ENCODE data around the gene KIF3A.

- TF ChIP-seq POLR2A (IDR thresholded peaks at IDR 0.05): no peak
- TF ChIP-seq, protein P1, sequence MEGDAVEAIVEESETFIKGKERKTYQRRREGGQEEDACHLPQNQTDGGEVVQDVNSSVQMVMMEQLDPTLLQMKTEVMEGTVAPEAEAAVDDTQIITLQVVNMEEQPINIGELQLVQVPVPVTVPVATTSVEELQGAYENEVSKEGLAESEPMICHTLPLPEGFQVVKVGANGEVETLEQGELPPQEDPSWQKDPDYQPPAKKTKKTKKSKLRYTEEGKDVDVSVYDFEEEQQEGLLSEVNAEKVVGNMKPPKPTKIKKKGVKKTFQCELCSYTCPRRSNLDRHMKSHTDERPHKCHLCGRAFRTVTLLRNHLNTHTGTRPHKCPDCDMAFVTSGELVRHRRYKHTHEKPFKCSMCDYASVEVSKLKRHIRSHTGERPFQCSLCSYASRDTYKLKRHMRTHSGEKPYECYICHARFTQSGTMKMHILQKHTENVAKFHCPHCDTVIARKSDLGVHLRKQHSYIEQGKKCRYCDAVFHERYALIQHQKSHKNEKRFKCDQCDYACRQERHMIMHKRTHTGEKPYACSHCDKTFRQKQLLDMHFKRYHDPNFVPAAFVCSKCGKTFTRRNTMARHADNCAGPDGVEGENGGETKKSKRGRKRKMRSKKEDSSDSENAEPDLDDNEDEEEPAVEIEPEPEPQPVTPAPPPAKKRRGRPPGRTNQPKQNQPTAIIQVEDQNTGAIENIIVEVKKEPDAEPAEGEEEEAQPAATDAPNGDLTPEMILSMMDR (IDR thresholded peaks at IDR 0.05): no peak
- no peak for TF ChIP-seq POLR2AphosphoS5 (IDR thresholded peaks at IDR 0.05)
Observed at GRCh38 chr5:132771503-132771998, 34.2 kb upstream of the KIF3A start.

All from stomach (tissue), 4 donors.